Measurements from ENCODE around the gene OR2T4.

- TF ChIP-seq FOXK2 (IDR thresholded peaks at IDR 0.05) (no peak), CTBP1 (IDR thresholded peaks at IDR 0.05; ENCODE audit: borderline replicate concordance) (no peak), HDGF (IDR thresholded peaks at IDR 0.05; ENCODE audit: borderline replicate concordance) (no peak), SP1 (IDR thresholded peaks at IDR 0.05) (no peak), FOXA1 (IDR thresholded peaks at IDR 0.05) (no peak), FOXM1 (IDR thresholded peaks at IDR 0.05; ENCODE audit: borderline replicate concordance) (no peak), ZNF384 (IDR thresholded peaks at IDR 0.05) (no peak), SUZ12 (IDR thresholded peaks at IDR 0.05) (no peak), ARNT (IDR thresholded peaks at IDR 0.05) (no peak), LEF1 (IDR thresholded peaks at IDR 0.05; ENCODE audit: borderline replicate concordance) (no peak), PKNOX1 (IDR thresholded peaks at IDR 0.05) (no peak), NFRKB (IDR thresholded peaks at IDR 0.05) (no peak)
Observed at GRCh38 chr1:248343451-248343850, 18.0 kb upstream of the OR2T4 start.
